GM21515 (cell line): ENCODE measurements around the gene ATXN10.

Source experiments
- ATAC-seq: cut with Tn5 transposase; IDR thresholded peaks from one replicate; pipeline ENCODE4 v1.9.1; 2021; ENCODE audit not compliant: unreplicated experiment

ATXN10 gene

DNA sequence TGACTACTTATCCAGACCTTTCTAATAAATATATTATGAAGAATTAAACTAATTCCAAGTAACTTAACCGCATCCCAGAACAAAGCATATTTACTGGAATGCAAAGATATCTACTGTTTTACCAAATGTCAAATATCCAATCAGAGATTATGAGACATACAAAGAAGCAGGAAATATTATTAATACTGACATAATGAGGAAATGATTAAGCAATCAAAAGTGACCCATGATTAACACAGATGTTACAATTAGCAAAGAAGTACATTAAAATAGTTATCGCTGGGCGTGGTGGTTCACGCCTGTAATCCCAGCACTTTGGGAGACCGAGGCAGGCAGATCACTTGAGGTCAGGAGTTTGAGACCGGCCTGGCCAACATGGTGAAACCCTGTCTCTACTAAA, 200.1 kb downstream of the ATXN10 start:
- no peak for ATAC-seq

DNA sequence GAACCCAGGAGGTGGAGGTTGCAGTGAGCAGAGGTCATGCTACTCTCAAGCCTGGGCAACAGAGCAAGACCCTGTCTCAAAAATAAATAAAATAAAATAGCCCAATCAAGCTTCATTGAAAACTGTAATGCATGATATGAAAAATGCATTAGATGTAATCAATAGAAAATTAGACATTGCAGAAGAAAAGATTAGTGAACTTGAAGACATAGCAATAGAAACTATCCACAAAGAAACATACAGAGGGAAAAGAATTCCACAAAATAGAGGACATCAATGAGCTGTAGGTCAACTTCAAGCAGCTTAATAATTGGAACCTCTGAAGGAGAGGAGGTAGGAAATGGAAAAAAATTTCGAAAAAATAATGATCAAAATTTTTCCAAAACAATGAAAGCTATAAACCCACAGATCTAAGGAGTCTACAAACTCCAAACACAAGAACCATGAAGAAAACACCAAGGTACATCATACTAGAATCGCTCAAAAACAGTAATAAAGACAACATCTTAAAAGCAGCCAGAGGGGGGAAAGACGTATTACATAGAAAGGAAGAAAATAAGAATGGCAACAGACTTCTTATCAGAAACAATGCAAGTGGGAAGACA, 201.1 kb downstream of the ATXN10 start:
- ATAC-seq = no peak

DNA sequence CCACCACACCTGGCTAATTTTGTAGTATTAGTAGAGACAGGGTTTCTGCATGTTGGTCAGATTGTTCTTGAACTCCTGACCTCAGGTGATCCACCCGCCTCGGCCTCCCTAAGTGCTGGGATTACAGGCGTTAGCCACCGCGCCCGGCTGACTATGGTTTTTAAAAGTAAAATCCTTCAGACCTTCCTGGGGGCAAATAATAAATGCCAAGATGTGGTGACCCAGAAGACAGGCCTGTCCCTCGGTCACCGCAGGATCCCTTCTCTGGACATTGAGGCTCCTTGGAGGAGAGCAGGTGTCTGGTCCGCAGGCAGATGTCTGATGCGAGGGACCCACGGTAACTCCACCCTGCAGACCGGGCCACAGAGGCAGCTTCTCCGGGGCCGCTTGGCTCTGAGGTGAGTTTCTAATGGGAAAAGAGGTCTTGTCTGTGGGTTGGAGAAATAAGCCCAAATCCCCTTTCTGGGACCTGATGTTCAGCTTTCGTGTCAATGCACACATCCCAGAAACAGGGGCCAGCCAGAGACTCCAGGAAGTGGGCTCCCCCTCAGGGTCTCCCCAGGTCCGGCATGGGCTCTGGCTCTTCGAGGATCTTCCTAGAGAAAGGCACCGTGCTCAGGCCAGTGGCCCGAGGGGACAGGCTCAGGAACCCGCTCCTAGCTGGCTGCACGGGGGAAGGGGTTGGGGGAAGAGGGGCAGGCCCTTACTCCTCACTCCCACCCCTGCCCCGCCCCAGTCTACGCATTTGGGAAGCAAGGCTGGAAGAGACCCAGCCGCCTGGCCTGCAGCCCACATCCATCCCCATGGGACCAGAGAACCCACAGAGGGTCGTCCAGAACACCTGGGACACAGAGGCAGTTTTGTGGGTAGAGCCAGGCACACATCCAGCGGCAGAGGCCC, 204.8 kb downstream of the ATXN10 start:
- ATAC-seq = no peak

DNA sequence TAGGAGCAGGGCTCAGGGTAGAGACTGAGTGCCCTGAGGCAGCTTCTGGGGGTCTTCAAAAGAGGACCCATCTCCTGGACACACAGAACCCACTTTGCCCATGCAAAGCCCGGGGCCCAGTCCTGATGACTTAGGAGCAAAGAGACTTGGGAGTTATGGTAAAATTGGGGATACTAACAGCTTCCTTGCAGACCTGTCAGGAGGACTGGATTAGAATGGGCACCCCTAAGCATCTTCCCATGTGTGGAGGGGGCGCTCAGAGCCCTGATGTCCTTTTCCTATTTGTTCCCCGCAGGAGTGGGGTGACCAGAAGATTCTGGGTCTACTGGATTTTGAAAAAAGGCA, 205.4 kb downstream of the ATXN10 start:
- ATAC-seq = no peak

DNA sequence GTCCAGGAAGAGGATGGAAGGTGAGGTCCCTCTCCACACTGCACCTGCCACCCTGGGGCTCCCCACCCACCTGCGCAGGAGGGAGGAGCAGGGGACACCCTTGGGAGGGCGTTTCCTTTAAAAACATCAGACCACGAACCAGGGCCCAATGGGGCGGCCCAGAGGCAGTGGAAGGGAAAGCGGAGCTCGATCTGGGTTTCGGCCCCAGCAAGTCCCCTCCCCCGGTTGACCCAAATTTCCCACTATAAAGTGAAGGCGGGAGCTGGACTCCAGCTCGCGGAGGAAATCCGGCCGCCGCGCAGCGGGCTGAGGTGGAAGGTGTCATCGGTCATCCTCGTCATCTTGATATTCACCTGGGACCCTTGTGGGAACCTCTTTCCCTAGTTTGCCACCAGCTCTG, 206.0 kb downstream of the ATXN10 start:
- ATAC-seq = no peak

DNA sequence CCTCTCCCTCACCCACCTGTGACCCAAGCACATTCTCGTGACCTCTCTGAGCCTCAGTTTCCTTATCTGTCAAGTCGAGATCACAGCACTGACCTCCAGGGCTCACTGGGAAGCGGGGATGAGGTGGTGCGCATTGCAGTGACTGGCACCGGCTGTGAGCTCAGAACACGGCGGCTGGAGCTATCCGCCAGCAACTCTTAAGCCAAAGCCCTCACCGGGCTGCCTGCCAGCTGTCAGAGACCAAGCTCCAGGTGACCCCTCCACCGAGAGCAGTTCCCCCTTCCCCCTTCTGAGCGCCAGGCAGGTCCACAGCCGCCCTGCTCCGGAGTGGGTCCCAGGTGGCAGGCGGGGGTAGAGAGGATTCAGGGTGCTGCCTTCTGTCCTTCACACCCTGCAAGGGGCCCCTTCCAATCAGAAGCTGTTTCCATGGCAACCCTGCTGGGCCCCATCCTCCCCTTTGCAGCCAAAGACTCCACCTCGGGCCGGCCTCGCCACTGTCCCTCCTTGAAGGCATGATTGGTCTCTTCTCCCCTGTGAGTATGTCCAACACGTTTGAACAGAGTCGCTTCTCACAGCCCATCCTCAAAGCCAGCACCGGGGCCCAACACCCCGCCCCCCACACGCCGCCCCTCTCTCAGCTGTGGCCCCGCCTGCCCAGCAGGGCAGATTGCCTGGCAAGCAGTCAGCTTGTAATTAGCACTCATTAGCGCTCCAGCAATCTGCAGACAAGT, 206.6 kb downstream of the ATXN10 start:
- ATAC-seq = no peak

DNA sequence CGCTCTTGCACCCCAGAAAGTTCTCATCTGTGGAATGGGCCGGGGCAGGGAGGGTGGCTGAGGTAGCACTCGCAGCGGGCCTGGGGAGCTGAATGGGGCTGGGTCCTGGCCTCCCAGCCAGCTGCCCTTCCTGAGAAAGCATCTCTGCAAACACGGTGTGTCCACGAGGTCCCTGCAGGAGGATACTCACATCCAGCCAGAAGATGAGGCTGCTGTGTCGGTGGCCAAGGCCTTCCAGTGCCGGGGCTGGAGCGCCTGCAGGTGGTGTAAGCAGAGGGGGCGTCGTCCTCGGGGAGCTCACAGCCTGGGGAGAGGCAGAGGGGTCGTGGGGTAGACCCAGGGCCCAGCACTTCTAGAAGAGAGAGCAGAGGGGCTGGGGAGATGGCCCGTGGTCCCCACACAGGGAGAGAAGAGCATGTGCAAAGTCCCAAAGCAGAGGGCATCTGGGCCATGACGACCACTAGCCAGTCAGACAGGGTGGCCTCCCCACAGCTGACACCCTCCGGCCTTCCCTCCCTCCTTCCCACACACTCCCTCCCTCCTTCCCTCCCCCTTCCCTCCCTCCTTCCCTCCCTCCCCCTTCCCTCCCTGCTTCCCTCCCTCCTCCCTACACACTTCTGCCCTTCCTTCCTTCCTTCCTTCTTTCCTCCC, 207.4 kb downstream of the ATXN10 start:
- no peak for ATAC-seq

DNA sequence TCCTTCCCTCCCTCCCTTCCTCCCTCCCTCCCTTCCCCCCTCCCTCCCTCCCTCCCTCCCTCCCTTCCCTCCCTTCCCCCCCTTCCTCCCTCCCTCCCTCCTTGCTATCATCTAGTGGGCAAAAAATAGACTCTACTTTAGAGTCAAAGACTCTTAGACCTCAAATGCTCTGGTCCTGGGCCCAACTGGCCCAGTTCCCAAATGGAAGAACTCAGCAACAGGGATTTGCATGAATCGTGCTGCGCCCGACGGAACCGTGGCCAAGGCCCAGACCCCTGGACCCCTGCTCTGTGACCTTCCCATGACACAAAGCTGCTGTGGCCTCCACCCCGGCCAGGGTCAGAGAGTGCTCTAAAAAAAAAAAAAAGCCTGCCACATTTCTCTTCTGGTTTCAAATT, 207.9 kb downstream of the ATXN10 start:
- ATAC-seq = no peak

DNA sequence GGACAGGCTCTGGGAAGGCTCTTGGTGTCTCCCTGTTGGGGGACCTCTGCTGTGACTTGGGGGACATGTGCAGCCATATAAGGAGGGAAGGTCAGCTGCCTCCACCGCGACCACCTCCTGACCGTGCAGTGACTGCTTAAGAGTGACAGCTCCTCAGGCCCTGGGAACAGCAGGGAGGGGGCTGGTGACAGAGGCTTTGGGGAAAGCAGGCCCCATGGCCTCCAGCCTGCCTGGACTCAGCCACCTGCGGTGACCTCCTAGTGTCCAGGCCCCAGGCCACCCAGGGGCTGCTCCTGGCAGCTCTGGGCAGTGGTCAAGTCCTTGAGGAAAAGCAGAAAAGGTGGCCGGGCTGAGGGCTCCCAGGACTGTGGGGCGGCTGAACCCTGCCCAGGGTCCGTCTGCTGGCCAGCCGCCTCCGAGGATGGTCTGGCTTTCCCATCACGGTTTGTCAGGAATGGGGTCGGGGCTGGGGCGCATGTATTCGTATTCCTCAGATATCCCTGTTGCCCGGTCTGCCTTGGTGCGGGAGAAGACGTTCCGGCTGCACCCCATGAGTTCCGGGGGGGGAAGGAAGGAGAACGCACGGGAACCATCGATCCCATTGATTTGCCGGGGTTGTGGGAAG, 208.6 kb downstream of the ATXN10 start:
- no peak for ATAC-seq

DNA sequence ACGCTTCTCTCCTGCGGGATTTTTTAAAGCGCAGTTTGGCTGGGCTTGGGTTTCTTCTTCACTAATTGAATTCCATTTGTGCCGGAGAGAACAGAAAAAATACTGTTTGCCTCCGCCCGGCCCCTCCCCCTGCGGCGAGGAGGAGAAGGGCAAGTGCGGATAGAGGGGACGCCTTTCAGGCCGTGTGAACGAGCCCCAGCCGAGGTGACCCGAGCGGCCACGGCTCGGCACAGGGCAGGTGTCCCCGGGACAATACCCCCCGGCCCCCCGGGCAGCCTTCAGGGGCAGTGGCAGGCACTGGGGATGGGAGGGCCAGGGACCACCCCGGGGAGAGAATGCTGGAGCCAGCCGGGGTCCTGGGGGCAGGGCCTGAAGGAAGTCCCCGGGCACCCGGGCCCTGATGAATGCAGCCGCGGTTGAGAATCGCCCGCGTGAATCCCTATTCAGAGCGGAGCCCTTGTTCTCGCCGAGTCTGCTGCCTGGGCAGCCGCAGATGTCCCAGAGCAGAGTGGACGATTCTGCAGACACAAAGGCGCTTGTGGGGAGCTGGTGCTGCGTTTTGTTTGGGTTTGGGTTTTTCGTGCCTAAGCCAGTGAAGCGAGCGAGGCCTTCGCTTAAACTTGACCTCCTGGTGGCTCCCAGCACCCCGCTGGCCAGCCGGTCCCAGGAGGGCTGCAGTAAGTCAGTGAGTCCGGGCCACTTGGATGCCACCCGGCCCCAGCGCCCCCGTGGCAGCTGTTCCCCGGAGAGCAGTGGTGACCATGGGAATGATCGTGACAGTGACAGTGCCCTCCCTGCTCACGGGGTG, 209.3 kb downstream of the ATXN10 start:
- no peak for ATAC-seq

DNA sequence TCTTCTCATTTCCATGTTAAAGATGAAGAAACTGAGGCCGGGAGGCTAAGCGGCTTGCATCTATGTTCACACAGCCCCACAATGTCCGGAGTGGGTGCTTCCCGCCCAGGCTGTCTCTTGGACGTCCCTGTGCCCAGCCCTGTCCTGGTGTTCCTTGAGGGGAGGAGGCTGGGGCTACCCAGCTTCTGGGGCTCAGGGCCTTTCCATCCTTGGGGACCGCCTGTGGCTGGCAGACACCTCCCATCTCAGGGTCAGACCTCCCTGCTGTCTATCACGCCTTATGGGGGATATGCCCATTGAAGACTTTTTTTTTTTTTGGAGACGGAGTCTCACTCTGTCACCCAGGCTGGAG, 209.9 kb downstream of the ATXN10 start:
- ATAC-seq = no peak

DNA sequence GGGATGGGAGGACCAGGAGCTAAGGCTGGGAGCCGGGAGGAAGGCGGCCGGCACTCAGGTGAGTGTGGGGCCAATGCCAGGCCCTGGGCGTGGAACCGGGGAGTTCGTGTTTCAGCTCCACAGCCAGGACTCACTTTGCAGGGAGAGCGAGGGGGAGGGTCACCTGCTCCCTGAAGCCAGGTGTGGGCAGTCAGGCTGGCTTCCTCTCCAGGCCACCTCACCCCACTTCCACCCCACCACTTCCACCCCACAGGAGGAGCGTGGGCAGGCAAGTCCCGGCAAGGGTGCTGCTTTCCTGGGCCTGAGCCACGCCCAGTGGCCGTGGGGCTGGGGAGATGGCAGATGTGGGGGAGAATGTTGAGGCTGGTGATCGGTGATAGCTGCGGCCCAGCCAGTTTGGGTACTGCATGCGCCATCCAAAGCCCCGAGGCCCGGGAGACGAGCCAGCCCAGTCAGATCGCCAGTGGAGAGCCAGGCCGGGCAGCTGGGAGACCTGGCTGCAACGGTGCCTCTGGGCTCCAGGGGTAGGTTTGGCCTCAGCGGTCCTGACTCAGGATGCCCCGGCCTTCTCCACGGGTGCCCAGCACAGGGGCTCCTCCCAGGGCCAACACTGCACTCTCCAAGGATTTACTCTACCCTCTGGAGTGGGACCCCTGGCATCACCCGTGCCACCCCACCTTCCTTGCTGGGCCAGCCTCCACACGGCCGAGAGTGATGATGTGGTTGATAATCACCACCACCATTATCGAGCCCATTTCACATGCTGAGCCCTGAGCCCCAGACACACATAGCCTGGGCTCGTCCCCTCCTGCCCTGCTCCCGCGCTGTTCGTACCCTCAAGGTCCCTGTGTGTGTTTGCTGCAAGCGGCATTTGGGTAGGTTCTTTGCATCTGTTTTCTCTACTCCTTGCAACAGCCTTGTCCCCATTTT, 211.5 kb downstream of the ATXN10 start:
- ATAC-seq = no peak

DNA sequence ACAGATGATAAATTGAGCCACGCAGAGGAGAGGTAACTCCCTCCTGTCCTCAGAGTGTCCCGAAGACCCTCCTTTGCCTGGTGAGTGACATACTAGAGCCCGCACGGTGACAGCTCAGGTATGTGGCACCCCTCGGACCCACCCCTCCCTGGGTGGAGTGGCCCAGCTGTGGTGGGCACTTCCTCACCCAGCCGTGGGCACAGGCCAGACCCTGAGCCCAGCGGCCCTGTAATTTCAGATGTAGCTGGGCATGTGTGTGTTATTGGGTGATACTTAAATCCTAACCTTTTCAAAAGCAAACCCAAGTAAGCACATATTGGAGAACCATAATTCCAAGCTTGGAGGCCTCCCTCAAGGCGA, 212.2 kb downstream of the ATXN10 start:
- no peak for ATAC-seq

DNA sequence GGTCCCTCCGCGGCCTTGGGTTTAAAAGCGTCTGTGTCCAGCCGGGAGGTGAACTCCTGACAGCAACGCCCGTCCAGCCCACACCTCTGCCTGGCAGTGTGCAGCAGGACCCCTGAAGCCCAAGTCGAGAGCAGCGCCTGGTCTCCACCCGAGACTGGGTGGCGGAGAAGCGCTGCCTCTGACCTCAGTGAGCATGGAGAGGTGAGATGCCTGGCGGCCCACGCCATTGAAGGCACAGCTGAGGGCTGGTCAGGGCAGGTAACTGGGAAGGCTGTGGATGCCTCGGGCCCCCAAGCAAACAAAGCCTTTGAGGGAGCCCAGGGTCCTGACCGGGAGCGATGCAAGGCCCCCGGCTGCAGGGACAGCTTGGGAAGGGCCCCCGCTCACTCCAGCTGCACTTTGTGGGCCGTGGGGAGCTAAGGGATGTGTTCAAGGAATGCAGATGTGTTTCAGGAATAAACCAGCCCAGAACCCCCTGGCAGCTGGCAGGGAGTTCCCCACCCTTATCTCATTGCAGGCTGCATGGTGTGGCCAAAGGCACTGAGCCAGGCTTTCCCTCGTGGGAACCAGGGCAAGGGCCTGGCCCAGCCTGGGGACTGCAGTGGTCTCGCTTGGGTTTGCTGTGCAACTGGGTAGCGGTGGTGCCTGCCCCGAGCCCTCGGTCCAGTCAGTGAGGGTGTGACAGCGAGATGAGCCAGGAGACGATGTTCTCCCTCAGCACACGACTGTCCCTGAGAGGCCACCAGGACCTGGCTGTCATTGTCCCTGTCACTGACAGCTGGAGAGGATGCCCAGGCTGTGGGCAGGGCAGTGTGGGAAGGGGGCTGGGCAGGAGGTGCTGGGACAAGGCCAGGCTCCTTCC, 212.8 kb downstream of the ATXN10 start:
- ATAC-seq = no peak

DNA sequence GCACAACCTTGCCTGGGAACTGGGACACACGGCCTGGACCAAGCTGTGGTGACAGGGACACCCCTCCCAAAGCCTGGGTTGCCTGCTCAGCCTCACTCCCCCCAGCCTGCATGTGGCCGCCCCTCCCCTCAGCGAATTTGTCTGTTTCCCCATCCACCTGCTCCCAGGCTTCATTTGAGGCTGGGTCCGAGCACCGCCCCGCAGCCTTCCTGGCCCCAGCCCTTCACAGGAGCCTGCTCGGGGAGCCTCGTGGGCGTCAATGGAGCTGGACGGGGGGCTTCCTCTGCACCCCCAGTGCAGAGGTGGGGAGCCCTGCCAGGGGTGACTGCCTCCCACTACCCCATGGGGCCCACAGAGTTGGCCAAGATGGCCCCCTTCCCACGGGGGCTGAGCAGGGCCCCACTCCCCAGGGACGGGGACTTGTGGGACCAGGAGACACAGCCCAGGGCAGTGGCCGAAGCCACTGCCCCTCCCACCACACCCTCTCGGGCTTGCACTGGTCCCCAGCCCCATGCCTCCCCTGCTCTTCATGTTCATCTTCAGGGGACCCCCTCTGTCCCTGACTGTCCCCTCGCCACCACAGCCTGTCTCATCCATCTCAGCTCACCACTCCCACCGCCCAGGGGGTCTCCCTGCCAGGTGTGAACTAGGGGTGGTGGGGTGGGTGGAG, 213.7 kb downstream of the ATXN10 start:
- no peak for ATAC-seq

DNA sequence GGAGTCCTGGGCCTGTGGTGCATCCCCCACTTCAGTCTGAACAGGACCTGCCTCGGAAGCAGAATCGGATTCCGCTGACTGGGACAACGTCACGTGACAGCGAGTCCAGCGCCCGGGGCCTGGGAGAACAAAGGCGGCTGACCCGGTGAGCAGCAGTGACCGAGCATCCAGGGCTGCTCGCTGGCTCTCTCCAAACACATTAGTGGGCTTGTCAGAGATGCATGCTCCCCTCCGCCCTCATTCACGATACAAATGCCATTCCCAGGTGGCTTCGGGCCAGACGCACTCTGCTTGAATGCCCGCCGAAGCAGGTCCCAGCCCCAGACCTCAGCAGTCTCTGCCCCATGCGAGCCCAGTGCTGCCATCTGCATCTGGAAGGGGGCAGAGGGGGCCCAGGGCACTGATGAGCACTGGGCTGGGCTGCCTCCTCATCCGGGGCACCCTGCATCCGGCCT, 214.3 kb downstream of the ATXN10 start:
- ATAC-seq = no peak

DNA sequence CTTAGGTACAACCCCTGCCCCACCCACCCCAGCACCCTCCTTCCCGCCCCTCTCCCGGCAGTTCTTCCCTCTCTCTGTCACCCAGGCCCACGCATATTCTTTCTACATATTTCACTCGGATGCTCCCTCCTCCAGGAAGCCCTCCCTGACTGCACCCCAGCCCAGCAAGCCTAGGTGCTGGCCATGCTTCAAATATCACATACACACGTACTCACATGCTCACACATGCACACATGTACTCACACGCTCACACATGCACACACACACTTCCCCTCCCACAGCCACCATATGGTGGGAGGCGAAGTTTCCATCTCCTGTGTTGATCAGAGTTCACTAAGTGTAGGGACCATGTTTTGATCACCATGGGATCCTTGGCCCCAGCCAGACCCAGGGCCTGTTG, 214.9 kb downstream of the ATXN10 start:
- ATAC-seq = no peak
